Left kidney (tissue), 2 donors: ENCODE data around the gene KBTBD12. TPM values are rescaled to one million over a fixed set of nuclear protein-coding genes. Genes with fewer than 3 reads are reported as not detected.

Experiments used
- DNase-seq: peaks from one replicate; pipeline ENCODE4 v3.0.0-alpha.2; 2013
- polyA plus RNA-seq: library from polyadenylated mRNA; unstranded; fragments of 120-200 nt; gene quantifications from one replicate; pipeline ENCODE4 v1.2.1, GENCODE V29; 2013; ENCODE audit not compliant: insufficient read length

Gene KBTBD12
- polyA plus RNA-seq, 1 donor: 1.5 TPM

DNA sequence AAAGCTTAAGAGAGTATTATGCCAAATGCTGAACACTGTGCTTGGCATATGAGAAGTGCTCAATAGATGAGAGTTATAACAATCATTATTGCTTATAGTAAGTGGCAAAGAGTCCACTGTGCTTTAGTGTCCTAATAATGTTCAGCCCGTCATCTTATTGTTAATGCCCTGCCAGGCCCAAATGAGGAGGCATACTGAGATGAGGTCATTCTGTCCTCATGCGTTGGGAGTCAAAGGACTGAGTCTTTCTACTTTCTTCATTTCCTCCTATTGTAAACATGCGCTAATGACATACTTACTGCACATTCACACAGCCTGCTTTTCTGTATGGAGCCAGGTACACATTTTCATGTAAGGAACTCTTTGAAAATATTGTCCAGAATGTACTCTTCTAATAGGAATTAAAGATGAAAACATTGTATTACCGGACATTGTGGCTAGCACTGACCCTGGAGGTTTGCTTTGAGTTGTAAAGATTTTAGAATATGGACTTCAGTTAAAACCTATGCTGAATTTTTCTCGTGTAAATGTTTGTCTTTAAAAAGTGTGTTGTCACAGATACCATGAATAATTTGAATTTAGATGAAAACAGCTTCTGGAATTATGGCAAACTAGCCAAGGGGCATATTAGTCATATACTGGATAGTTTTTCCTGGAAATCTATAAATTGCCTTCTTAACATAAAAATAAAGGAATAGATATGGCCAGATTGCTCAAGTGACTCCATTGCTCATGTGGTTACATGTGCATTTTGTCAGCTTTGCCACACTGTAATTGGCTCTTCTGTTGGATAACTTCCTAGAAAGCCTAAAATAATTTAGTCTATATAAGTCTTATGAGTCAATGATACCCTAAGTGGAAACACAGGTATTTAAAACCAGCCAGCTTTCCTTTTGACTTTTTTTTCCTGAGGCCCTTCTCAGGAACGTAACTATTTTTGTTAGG is 38.3 kb downstream of the KBTBD12 start:
- no peak for DNase-seq

DNA sequence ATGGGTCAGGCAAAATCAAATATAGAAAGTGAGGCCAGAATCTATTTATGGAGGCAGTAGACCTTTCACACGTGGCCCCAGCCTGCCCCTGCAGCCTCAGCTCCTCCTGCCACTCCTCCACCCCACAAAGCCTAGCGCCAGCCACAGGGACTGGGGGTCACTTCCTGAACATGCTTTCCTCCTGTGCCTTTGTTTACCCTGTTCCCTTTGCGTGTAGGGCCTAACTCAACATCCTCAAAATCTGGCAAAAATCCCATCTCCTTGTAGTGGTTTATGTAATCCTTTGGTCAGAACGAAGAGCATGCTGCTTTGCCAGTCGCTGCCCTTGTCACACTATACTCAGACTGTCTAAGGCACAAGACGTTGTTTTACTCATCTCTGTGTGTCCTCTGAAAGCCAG is 39.6 kb downstream of the KBTBD12 start:
- DNase-seq: no peak

DNA sequence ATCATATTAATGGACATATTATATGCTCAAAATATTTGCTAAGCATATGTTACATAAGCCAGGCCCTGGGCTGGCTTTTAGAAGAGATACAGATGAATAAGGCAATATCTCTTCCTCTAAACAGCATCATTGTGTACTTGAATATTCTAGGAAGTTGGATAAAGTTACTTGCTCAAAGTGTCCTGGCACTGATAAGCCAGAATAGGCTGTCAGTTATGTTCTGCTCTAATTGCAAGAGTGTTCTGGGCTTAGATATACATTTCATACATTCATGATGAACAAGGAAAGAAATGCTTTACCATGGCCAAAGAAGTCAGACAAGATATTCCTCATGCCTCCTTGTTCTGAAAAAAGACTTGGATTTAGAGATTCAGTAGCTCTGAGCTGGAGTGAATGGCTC is 40.7 kb downstream of the KBTBD12 start:
- no peak for DNase-seq

DNA sequence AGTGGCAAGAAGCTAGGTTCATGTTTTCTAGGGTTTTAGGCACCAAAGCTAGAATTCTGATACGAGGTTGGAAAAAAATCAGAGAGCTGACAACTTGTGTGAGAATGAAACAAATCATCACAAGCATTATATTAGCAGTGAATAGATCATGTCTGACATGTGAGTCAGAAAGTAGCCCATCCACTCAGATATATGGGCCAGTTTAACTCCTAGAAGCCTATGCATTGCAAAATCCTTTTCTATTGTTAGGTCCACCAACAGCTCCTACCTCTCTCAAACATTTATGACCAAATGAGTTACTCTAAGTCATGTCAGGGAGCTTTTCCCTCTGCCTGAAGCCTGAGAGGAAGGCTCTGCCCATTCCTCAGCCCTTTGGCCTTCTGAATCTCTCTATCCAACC is 44.0 kb downstream of the KBTBD12 start:
- DNase-seq: no peak

DNA sequence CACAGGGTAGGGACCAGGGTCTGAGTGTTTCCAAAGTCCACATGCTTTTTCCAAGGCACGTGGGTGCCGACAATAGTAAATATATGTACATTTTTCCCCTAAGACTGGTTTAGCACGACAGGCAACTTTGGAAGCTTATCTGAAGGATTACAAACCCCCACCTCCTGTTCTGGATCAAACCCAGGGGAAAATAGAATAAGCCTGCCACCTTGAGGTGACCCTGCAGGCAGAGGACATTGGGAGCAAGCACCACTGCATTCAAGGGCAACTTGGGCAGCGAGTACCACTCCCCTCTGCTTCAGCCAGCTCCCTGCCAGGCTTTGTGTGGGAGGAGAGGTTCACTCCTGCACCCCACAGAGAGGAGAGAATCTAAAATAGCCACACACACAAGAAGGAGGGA is 44.8 kb downstream of the KBTBD12 start:
- peak; percentile 56 for DNase-seq

DNA sequence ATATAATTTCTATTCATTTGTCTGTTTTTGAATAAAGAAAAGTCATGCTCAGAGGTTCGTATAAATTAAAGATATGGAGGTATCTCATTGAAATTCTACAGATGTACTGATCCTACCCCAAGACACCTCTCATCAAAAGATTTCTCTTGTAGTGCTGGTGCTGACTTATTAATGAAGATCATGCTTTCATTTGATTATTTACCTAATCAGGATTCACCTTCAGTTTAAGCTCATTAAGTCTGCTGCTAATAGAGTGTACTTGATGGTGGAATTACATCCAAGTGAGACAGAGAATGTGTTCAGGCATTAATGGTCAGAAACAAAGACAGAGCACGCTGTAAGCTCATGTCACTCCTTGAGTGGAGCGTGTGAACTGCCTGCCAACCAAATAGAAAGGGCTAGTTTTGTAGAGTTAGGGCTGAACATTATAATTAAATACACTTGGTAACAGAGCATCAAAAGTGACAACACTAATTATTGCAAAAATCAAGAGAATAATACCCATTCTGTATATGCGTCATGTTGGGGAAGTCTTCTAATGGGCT is 45.5 kb downstream of the KBTBD12 start:
- DNase-seq: no peak

DNA sequence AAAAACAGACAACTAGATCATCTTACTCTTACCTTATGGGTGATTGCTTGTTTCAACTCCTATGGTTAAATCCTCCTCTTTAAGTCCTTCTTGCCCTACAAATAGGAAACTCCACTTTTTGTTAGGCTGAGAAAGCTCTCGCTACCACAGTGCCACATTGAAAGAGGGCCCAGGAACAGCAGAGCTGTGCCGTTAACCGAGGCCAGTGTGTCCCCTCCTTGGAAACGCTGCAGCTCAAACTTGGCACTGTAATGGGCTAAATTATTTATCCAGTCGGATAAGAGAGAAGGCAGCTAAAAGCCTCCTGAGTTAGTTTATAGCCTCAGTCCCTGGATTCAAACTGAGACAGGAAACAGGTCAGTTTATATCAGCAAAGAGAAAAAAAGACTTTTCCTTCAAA is 46.1 kb downstream of the KBTBD12 start:
- DNase-seq: no peak

DNA sequence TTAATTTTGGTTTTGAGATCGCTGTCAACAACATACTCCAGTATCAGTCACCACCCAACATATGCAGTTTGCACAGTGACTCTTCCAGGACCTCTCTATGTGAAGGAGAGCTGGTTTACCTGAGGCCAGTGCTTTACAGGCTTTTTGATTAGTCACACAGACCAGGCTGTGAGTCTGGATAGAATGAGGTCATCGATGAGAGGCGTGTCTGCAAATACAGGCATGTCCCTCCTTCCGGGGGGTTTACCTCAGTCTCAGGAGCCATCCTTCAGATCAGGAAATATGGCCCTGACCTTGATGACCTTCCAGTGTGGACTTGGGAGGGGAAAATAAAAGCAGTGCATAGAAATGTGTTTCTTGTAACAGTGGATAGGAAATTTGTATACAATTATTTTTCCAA is 46.9 kb downstream of the KBTBD12 start:
- no peak for DNase-seq

DNA sequence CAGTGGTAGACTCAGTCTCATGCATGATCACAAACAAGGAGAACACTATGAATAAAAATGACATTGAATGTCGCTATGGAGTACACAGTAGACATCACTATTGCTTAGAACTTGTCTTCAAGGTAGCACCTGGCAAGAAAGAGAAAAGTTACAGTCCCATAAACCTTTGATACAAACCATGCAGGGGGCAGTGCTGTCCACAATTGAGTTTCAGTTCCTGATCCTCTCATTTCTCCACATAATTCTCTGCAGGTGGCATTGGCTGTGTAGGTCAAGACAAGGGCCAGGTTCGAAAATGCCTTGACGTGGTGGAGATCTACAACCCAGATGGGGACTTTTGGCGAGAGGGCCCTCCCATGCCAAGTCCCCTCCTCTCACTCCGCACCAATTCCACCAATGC is 47.9 kb downstream of the KBTBD12 start:
- no peak for DNase-seq

DNA sequence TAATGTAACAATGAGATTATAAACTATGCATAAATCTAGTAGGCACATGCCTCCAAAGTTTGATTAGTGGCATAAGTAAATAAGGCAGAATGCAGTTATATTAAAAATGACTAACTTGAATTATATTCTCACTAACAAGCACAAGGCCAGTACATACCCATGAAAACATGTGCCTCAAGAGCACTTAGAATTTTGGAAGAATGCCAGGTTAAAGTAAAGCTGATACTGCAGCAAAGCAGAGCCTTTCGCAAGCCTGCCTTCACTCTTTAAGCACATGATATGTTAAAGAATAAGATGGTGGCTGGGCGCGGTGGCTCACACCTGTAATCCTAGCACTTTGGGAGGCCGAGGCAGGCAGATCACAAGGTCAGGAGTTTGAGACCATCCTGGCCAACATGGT is 49.0 kb downstream of the KBTBD12 start:
- no peak for DNase-seq

DNA sequence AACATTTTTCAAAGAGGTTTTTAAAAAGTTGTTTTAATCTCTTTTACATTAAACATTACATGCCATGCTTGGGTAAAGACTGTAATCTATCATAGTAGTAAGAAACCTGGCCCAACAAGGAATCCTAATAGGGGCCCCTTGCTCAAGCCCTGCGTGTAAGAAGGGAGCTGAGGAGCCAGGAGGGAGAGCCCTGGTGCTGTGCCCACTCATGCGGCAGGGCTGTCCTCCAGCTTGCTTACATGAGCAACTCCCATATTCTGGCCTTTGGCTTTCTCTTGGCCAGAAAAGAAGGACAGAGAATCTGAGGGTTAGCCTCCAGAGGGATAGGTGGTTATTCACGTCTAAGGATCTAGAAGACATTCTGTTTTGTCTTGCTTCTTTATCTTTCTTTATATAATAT is 49.8 kb downstream of the KBTBD12 start:
- DNase-seq: no peak

DNA sequence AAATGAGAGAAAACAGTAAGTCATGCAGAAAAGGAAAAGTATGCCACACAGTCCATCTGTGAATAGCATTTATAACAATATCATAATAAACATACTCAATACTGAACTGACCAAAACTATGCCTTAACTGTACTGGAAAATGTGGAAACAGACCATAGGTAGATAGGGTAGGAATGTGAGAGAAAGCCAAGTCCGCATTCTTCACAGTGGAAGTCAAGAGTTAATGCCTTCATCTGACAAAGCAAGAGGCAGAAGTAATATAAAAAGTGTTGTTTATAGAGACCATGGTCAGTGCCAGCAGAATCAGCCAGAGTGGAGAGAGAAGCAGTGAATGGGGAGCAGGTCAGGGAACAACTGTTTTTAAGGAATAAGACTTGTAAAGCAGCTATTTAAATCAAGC is 52.3 kb downstream of the KBTBD12 start:
- no peak for DNase-seq

DNA sequence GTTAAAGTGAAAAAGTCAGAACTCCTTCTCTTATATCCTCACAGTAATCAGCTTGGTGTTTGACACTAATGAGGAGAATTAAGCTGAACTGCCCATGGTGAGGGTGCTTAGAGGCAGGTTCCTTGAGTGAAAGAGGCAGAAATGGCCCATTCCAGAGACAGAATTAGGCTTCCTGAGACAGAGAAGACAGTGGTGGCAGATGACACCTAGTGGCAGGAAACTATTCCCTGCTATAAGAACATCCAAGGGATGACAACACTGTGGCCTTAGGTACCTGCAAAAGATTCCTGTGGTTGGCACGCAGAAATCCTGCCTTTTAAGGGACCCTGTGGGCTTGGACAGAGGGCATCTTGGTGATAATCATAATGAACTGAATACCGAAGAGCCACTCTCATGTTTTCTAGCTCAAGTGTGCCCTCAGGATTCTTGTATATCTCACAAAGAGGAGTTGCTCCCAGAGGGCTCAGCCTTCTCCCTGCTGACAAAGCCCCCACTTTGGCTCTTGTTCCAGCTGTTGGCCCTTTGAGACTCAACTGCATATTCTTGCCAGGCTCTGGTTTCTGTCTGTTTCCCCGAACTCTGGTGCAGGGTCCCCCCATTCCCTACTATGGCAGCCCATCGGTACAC is 56.0 kb downstream of the KBTBD12 start:
- peak; percentile 40 for DNase-seq

DNA sequence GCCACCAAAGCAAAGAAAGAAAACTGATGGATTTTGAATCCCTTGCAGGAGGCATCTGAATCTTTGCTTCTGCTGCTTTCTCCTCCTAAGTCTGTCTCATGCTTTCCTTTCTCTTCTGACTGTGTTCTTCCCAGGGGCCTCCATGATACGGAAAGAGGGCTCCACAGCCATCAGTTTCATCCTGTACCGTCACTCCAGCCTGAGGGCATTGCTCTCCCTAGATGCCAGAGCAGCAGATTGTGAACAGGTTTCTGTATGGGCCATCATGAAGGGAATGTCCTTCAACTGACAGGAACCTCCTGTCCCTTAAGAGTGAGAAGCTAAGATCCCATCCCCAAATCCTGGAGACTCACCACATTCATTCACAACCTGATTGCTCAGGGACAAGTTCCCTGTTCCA is 59.2 kb downstream of the KBTBD12 start:
- DNase-seq: no peak

DNA sequence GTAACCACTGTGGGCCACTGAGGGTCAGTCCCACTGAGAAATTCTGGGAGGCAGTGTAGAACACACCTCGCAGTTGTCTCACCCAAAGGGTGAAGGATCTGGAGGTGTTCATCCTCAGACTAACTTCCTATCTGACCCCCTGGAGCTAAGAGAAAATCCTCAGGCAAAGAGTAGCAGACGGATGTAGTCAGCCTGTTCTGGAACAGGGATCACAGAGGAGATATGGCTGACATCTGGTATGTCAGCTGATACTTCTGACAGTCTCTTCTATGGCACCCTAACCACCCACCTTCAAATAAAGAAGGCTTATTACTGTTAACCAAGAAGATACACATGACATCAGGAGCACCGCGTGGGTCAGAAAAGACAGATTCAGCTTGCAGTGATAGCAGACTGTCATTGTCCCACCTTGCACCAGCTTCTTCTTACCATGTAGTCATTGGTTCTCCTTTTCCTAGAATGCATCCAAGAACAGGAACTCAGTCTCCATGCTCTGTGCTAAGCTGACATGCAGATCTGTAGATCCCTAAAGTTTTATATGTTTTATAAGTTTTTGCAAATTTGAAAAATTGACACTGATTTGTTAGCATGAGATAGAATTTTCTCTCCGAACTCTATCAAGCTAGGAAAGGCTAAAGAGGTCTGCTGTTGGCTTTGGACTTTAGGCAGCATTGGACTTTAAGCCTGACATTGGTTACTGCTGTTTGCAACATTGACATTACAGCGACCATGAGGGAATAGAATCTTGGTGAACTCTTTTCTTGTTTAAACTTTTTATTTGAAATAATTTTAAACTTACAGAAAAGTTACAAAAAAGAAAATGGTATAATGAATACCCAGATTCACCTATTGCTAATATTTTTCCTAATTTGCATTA is 60.4 kb downstream of the KBTBD12 start:
- DNase-seq: no peak

DNA sequence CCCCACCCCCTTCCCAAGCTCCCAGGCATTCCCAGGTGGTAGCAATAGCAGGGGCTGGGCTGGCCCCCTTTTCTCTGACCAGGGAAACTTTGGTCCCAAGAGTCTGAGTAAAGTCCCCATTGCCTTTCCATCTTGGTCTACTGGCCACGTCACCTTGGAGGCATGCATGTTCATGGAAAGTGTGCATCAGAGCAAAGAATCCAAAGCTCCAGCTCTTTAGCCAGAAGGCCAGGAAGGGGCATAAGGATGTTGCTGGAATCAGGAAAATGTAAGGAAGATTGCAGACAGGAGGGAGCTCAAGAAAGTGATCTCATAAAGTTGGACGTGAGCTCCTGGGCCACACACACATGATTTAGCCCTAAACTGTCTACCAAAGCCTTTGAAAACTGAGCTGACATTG is 63.6 kb downstream of the KBTBD12 start:
- DNase-seq: no peak

DNA sequence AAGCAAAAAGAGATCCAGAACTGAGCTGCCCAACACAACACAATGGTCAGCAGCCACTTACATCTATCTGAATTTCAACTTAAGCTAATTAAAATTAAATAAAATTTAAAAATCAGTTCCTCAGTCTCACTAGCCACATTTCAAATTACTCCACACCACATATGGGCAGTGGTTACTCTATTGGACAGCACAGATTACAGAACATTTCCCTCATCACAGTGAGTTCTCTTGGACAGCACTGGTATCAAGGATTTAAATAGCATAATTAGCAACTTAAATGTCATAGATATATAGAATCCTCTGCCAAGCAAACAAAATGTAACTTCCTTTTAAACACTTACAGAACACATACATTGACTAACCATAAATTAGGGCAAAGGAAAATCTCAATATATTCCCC is 64.4 kb downstream of the KBTBD12 start:
- DNase-seq: no peak

DNA sequence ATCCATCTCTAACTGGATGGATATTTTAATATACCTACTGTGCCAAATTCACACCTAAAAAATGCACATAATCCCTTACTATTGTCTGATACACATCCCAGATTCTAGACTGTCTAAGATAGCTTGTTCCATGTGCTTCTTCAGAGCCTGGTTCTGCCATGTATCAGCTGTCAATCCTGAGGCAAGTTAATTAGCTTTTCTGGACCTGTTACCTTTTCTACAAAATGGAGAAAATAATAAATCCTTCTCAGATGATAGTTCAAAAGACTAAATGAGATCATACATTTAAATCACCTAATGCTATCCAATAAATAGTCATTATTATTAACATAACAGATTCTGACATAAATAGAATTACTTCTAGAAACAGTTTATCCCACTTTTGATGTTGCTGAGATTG is 66.1 kb downstream of the KBTBD12 start:
- no peak for DNase-seq

DNA sequence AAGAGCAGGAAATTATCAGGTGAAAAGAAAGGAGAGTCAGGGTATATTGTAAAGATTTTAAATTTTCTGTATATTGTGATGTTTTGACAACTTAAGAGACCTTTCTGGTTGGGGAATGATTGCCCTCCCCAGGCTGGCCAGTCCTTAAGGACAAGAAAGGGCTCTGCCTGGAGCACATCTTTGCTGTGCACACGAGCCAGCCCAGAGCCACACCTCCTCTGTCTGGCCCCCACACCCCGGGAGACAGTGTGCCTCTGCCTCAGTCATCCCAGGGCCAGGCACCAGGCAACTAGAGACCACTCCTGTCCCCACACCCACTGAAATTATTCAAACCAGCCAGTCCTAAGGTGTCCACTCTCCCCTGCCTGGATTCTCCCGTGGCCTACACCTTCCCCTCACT is 67.1 kb downstream of the KBTBD12 start:
- no peak for DNase-seq

DNA sequence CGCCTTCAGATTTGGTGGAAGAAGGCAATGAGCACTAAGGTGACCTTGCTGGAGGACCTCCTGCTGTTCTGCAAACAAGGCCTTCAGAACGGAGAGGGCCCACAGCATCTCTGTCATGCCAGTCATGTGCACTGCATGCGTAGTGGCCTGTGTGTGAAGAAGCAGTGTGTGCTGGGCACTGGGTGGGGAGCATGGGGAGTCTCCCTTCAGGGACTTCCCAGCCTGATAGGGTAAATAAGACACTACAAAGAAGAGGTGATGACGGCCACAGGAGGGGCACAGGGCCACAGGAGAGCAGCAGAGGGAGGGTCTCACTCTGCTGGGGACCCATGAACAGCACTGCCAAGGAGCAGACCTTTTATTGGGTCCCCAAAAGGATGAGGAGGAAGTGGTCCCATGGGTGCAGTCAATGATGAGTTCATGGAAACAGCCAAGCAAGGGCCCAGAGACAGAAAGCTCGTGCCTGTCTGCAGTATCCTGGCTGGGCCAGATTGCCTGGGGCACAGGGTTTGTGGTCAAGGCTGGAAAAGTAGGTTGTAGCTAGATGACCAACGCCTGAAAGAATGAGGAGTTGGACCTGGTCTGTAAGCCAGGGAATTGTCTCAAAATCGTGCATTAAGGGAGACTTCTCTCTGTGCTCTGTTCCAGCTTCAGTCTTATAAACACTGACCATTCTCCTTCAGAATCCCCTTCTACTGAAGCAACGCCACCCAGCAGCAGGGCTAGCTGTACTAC is 69.4 kb downstream of the KBTBD12 start:
- DNase-seq: no peak

DNA sequence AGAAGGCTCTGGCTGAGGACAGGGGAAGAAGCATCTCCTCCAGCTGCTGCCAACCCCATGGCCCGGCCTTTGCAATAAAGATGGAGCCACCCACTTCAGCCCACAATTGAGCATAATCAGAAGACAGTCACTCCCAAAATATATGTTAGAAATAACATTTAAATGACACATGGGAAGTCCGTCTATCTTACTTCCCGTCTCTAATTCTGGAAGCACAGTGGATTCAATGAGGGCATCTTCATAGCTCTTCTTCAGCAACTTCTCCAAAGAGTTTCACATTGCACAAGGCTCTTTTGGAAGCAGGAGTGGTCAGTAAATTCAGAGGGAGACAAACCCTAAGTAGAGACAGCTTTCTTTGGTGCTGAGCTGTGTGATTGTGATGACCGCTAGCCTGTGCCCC is 70.2 kb downstream of the KBTBD12 start:
- DNase-seq: no peak
